Measurements from ENCODE around the gene MAFG.

Gene MAFG

DNA sequence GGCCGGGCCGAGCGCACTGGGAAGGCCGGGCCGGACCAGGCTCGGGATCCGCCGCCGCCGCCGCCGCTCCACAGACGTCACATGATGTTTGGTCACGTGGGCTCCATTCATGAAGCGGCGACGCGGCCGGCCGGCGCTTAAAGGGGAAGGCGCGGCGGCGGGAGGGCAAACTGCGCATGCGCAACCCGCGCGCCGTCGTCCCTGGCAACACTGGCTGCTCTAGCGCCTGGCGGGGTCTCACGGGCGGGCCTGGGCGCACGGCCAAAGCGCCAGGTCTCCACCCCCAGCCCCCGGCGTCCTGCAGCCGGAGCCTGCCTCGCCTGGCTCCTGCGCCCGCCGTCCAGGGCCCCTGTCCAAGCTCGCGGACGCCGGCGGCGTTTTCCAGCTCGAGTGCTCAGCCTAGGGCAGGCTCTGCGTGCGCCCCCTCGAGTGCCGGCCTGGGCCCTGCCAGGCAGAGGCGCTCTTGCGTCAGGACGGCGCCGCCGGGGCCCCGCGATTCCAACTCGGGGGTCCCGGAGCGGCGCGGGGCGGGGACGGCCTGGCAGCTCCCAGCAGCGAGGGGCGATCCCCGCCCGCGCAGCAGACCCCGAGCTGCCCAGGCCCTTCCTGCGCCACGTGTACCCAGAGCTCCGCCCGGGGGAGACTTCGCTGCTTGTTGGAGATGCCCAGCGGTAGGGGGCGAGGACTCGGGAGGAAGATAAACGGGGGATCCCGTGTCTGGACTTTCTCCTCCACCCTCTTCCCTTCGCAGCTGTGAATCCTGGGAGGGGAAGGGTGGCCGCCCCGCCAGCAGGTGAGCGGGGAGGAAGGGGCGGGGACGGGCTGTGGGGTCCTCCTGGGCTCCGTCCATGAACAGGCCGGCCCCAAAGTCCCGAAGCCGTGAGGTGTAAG lies at the start of gene MAFG:
MAFG (minus strand) TSS at position 83 of the 891 bp plus-strand sequence. CDS start 4,550 bp downstream, outside the sequence.
- peak; percentile 99 for DNase-seq

DNA sequence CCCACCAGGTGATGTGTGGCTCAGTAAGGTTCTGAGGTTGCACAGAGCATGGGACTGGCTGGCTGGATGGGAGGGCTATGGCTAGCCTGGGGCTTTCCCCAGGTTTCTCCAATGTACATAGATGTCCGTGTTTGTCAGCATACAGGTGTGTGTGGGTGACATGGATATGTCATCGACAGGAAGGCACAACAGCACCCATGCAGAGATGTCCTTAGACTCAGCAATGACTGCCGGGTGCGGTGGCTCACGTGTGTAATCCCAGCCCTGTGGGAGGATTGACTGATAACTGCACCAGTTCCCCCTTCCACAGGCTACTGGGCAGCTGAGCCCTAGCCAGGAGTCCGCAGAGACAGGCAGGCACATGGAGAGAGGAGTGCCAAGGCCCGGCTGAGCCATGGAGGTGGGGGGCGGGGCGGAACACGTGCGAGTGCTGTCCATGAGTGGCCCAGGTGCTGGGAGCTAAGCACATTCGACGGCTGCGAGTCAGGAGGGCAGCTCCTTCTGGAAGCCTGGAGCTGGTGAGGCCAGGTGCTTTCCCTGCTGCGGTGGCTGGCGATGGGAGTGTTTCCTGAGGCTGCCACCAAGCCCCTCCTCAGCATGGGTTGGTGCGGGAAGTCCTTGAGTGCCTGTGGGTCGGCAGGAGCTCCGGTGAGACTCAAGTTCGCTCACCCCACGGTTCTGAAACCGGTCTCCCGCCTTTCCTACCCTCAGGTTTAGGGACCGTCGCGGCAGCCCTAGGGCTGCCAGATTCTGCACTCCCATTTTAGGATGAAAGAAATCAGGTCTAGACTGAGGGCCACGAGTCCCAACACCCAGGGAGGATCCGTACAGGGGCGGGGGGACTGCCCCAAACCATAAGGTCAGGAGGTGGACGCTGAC lies 49.0 kb upstream of the MAFG start:
- peak; percentile 72 for DNase-seq

DNA sequence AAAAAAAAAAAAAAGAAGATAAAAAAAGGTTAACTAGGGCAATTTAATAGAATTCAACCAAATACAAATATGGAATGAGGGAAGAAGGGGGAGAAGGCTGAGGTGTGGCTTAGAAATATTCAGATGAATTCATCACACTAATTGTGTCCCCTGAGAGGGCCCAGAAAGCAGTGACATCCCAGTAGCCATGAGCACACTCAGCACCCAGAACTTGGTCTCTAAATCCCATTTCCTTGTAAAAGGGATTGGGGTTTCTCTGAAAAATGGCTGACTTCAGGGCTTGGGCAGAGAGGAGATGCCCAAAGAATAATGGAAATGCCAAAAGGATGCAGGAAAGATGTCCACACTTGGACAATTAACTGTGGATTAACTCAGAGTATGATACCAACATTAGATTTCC lies 45.9 kb upstream of the MAFG start:
- no peak for DNase-seq

DNA sequence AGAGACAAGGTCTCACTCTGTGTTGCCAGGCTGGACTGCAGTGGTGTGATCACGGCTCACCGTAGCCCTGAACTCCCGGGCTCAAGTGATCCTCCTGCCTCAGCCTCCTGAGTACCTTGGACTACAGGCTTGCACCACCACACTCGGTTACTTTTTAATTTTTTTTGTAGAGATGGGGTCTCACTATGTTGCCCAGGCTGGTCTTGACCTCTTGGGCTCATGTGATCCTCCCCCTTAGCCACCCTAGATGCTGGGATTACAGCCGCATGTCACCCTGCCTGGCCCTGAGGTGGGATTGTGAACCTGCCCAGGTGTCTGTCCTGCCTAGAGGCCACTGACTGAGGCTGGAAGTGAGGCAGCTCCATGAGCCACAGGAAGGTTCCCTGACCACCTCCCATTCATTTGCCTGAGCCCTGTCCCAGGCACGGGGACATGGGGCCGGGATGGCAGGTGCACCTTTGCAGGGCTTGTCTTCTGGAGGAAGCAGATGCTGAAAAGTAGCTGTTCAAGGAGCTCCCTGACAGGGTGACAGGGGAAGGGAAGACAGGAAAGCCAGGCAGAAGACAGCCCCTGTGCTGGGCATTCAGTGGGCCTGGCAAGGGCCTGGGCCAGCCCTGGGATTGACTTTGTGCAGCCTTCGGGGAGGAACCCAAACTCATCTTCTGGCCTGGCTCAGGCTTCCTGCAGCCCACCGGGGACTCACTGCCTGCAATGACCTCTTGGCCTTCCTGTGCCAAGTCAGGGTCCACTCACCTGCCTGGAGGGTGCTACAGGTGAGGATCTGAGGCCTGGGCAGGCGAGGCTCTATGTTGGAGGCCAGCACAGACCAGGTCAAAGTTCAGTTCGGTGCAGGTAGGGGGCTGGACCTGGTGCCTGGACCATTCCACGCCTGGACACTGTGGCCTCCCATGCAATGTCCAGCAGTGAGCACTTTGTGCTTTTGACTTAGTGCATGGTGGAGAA lies 41.6 kb upstream of the MAFG start:
- no peak for DNase-seq

DNA sequence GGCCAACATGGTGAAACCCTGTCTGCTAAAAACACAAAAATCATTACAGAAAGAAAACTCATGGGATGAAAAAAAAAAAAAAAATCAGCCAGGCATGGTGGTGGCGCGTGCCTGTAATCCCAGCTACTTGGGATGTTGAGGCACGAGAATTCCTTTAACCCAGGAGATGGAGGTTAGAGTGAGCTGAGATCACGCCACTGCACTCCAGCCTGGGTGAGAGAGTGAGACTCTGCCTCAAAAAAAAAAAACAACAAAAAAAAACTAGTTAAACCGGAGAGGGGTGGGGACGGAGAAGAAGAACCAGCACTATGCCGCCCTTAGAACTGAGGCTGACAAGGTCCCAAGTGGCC lies 40.8 kb upstream of the MAFG start:
- DNase-seq: no peak

DNA sequence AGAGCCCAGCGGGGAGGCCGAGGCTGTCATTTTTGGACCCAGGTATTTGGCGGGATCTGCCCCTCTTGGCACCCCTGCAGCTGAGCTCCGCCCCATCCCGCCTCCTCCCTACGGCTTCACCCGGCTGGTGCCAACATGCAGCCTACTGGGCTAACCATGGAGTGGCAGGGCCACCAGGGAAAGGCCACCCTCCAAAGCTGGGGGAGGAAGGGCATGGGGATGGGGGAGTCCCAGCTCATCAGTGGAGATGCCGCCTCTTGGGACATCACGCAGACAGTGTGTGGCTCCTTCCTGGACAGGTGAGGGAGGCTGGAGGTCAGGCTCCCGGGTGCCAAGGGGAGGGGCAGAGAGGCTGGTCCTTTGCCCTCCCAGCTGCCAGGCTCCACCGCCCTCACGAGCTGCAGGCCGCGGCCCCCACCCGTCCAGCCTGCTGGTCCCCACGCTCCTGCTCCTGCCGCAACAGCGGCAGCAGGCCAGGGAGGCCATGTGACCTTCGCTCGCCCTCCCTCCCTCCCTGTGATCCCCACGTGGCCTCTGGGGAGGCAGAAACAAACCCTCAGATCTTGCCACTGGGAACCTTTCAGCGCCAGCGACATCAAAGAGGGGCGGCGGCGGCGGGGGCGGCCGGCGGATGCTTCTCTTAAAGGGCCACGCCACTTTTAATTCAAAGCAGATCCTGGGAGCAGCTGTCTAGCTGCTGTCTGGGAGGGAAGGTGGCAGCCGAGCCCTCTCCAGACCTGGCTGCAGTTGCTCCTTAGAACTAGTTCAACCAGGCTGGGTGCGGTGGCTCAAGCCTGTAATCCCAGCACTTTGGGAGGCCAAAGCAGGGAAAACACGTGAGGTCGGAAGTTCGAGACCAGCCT lies 40.2 kb upstream of the MAFG start:
- peak; percentile 83 for DNase-seq

DNA sequence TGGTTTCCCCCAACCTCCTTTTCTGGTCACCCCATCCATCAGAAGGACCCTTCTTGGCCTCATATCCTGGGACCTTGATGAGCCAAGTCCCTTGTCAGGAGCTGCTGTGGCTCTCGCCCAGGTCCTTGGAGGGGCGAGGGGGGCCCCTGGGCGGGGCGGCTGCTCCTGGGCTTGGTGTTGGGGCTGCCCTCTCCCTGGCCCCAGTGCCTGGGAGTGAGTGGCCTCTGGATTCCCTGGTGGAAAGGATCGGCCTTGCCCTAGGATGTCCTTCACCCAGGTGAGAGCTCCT lies 39.7 kb upstream of the MAFG start:
- DNase-seq: no peak

DNA sequence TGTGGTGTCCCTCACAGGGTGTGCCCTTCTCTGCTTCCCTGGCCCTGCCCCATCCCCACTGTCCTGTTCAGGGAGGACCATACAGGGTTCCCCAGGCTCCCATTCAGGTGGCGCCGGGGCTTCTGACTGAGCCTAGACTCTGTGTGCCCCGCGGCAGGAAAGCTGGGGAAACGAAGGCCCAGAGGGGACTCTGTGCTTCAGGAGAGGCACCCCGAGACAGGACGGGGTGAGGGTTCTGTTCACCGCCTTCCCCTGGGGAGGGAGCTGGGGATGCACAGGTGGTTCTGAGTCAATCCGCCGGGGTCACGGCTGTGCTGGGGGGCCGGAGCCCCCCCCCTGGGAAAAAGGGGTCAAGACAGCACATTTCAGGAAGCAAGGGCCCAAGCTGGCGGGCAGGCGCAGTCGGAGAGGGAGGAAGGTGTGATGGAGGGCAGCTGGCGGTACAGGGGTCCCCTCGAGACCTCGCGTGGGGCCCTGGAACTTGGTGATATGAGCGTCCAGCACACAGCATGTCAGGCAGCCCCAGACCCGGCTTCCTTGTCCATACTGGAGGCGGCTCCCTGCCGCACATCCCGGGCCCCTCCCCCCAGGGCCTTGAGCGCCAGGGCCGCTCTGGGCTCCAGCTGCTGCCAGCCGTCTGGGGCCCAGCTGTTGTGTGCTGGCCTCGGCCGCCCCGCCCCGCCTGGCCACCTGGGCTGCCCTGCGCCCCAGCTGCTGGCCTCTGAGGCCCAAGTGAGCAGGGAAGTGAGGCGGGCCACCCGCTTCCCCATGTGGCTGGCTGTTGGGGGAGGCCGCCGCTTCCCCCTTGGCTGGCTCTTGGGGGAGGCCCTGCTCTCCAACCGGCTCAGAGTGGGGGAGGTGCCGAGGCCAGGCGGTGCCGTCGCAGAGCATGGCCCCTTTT lies 39.1 kb upstream of the MAFG start:
- peak; percentile 82 for DNase-seq

DNA sequence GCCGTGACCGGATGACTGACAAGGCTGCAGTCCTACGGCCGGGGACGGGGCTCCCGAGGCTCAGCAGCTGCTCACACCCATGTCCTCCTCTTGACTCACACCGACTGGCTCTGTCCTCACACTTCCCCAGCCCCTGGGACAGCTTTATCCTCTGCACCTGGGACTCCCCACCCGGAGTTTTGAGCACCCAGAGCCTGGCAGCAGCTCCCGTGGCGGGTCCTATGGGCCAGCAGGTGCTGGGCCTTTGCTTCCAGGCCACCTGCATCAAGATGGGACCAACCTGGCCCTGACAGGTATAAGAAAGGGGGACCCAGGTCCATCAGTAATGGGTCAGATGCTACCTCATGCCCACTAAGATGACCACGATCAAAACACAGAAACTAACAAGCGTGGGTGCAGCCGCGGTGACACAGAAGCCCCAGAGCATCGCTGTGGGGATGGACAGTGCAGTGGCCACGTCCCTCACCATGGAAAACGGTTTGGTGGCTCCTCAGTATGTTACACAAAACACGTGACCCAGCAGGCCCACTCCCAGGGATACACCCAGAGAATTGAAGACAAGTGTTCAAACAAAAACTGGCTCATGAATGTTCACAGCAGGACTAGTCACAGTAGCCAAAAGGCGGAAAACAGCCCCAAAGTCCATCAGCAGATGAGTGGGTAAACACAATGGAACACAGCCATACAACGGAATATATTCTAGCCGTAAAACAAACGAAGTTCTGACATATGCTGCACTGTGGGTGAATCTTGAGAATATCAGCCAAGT lies 36.7 kb upstream of the MAFG start:
- DNase-seq: no peak

DNA sequence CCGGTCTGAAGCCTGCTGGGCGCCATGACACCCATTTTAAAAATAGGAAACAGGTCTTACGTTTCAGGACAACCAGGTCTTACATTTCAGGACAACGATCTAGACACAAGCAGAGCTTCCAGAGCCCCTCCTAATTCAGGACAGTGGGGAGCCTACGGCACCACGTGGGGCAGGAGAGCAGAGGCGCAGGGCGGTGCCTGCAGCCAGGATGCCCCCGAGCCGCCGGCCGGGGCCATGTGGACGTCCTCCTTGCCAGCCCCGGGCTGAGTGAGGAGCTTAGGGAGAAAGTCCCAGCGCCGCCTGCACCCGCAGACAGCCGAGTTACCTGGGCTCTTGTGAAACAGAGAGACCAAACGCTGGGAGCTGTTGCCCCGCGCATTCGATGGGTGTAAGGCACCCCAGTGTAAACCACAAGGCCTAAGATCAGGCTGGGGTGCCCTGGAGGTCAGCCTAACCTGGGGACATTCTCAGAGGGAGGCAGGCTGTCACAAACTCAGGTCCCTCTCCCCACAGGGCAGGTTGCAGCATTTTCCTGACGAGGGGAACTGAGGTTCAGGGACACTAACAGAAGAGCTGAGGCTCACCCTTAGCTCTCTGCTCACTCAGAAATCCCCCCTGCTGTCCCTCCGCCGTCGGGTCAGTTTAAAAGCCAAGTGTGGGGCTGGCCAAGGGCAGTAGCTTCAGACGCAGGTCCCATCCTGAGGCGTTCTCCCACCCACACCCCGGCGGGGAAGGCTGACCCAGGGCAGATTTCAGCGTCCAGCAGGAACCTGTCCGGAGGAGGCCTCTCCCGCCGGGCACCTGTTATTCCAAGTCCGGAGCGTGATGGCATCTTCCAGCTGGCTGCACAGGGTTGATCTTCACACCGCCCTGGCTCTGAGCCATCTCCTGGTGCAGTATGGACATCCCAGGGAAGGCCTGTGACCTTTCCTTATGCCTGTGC lies 35.2 kb upstream of the MAFG start:
- peak; percentile 28 for DNase-seq

DNA sequence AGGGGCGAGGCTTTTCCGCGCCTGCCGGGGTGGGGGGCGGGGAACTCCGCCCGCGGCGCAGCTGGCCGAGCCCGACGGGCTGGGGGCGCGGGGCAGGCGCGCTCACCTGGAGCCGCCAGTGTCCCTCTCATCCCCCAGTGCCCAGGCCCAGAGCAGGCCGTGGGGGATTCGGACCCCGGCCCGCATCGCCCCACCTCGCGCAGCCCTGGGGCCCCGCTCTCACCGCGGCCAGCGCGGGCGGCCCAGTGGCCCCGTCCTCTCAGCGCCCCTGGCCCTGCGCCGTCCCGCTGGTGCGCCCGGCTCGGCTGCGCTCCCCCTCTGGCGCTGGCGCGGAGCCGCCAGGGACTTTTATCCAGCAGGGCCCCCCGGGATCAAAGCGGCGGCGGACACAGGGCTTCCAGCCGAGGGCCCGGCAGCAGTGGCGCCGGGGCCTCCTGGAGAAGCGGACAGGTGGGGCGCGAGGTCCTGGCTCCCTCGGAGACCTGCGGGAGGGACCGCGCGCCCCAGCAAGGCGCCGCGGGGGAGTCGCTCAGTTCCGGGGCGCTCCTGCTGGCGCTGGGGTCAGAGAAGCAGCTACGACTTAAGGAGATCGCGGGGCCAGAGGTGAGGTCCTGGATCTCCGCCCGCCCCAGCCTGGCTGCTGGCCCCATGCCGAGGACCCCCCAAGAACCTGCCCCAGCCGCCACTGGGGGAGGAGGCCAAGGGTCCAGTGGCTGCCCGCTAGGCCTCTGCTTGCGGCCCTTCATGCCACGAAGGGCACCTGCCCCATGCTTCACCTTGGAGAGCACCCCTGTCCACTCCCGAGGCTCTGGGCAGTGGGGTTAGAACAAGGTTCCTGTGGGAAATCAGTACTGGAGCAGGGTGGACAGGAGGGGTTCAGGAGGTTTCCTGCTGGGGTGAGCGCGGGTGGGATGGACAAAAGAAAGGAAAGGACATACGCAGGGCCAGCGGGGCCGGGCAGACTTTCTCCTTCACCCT lies 34.3 kb upstream of the MAFG start:
- DNase-seq: peak; percentile 69

DNA sequence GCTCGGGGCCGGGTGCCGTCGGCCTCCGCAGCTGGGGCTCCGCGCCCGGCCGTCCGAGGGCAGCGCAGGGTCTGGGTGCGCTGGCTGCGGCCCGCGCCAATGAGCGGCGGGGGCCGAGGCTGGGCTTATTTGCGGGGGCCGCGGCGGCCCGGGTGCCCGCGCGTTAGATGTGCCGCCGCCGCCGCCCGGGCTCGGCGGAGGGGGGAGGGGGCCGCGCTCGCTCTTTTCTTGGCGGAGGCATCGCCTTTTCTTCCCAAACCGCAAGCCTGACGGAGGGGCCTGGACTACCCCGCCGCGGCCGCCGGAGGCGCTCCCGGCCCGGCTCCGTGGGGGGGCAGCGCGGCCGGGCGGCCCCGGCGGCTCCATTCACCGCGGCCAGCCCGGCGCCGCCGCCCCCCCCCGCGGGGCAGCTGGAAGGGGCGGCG lies 33.6 kb upstream of the MAFG start, which contains the start of gene NOTUM:
NOTUM (minus strand) TSS at position 101 of the 425 bp plus-strand sequence. CDS start 278 bp downstream, outside the sequence.
- DNase-seq: peak; percentile 82

DNA sequence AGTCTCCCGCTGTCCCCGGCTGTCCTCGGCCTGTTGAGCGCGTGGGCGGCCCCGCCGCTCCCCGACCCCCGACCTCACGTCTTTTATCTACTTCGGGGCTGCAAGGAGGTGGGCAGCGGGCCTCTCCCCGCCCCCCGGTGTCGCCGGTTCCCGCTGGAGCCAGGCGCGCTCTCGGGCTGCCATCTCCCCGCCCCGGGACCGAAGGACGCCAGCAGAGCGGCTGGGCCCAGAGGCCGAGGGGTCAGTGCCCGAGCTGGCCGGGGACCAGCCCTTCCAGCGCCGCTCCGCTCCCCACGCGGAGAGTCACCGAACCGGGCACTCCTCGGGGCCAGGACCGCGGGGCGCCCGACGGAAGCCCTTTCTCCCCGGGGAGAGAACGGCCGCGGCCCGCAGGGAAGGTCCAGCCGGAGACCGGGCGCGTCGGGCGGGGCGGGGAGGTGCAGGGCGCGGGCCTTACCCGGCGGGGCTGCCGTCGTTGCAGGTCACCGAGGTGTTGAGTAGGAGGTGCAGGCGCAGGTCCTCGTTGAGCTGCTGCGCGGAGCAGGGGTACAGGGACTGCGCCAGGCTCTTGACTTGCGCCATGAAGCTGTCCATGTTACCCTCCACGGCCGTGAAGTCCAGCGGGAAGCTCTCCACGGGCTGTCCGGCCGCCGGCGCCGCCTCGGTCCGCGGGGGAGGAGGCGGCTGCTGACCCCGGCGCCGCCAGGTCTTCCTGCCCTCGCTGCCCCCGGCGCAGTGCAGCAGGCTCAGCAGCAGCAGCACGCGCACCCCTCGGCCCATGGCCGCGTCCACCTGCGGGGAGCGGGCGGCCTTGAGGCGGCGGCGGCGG lies 32.8 kb upstream of the MAFG start:
- DNase-seq: peak; percentile 67

DNA sequence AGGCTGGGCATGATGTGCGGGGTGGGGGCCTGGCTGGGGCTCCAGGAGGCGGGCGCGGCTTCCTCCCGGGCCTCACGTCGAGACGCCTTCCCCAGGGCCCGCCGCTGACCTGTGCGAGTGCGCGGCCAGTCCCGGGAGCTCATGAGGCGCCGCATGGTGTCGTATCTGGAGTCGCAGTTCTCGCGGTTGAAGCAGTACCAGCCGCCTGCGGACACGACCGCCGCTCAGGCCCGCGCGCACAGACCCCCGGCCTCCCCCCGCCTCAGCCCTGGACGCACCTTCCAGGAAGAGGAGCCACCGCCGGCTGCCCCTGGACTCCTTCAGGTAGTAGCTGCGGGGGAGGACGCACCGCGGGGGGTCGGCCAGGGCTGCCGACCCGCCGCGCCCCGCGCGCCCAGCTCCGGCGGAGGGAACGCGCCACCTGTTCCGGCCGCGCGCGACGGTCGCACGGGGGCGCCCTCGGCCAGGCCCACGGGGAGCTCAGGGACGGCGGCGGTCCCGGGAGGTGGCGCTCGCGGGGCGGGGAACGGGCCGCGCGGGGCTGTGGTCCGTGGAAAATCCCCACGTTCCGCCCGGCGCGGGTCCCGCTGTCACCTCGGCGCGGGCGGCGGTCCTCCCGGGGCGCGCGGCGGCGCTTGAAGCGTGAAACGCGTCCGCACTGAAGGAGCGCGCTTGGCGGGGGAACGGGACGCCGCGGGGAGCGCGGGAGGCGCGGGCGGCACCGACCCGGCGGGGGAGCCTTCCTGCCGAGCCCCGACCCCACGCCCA lies 32.0 kb upstream of the MAFG start:
- peak; percentile 84 for DNase-seq

DNA sequence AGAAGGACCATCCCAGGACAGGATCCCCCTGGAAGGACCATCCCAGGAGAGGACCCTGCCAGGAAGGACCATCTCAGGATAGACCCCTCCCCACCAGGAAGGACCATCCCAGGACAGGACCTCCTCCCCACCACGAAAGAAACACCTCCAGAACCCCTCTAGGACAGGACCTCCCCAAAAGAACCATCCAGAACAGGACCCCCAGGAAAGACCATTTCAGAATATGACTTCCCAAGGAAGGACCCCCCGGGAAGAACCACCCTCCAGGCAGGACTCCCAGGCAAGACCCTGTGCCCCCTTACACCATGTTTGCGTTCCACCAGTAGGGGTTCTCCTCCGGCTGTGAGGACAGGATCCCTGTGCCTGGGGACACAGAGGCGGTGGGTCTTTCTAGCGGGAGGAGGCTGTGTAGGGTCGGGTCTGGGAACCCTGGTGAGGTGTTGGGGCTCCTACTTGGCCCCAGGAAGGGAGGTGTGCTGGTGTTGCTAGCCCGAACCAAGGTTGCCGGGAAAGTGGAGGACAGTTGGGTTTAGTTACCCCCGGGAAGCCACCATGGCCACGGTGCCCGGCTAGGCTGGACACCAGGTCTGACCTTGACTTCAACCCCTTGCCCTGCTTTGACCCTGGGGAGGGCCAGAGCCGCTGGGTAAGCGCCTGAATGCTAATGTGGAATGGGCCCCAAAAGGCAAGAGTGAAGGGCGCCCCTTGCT lies 31.3 kb upstream of the MAFG start:
- DNase-seq: no peak

All from NCI-H69 (cell line).